Measurements from ENCODE around the gene BAHCC1.
A peak's percentile ranks its signal among the peaks of the same experiment; 100 is the strongest.

Gene BAHCC1

DNA sequence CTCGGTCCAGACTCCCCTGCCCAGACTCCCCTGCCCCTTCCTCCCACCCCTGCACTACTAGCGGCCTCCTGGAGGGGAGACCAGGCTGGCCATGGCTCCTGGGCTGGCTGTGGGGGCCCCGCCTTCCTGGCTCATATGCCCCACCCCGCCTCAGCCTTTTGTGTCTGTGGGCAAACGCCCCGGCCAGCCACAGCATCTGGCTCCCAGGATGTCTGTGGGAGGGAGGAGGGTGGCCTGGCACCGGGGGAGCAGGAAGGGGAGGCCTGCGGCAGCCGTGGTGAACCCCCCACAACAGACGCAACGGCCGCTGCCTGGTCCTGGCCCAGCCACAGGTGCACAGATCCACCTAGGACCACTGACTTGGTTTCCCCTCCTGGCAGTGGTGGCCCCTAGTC is 32.9 kb downstream of the BAHCC1 start:
- DNase-seq: no peak

DNA sequence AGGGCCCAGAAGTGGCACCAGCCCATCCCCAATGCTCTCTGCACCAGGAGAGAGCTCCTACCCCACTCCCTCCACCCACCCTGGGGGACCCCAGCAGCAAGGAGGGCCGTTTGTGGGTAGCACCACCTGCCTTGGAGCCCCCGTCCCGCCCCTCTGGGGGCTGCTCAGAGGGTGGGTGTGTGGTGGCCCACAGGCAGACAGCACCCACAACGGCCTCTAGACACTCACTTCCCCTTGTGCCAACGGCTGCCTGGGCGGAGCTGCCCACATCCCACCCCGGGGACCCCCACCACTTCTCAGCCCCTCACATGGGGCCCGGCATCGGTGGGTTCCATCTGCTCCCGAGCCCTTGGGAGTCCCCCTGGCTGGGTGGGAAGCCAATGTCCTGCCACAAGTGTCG is 33.3 kb downstream of the BAHCC1 start:
- no peak for DNase-seq

DNA sequence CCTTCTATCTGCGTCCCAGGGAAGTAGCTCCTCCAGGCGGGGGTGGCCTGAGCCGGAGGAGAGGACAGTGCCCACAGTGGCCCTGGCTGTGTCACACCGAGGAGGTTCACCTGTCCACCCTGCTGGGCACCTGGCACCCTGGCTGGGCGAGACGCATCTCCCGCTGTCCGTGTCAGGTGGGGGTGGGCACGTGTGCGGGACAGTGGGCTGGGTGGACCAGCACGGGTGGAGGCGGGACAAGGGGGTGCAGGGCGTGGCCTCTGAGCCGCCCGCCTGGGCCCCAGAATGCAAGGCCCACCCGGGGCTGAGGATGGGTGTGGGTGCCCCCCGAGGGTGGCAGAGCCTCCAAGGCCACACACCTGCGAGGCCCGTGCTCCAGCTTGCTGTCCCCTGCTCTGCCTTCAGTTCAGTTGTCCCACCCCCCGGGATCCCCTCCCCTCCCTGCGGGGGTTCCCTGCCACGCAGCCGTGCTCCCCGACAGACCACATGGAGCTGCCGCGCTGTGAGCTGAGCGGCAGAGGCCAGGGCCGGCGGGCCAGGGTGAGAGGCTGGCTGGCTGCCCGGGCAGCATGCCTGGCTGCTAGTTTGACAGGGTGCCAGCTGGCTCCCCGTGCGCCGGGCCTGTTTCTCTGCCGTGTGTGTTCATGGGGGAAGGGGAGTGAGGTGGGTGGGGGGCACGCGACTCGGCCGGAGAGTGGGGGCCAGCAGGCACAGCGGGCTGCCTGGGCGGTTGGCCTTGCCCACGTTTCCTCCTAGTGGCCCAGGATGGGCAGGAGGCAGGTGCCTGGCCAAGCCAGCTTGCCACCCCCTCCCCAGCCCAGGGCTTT is 33.9 kb downstream of the BAHCC1 start:
- DNase-seq: peak; percentile 87

DNA sequence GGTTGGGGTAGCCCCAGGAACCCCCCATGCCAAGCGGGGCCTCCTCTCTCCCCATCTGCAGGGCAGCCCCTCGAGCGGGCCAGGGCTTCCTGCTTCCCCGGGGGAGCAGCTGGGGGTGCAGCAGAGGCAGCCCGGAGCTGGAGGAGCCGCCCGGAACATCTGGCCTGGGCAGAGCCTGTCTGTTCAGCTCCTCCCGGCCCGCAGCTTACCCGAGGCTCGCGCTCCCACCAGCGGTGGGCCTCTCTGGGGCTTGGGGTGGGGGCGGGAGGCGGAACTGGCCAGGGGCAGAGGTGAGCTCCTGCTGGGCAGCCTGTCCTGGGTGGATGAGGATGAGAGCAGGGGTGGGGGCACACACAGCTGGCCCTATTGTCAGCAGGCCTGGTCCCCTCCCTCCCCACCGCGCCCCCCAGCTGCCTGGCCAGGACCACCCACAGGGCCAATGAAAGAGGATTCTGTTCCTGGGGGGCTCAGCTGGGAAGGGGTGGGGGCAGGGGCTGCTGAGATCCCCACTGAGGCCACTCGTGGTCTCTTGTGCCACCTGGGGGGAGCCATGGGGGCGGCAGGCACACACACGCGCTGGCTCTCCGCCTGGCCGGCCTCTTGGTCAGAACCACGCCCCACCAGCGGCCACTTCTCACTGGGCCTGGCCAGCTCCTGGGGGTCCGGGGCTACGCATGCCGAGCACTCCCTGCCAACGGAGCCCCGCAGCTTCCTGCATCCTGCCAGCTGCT is 34.7 kb downstream of the BAHCC1 start:
- peak; percentile 84 for DNase-seq

DNA sequence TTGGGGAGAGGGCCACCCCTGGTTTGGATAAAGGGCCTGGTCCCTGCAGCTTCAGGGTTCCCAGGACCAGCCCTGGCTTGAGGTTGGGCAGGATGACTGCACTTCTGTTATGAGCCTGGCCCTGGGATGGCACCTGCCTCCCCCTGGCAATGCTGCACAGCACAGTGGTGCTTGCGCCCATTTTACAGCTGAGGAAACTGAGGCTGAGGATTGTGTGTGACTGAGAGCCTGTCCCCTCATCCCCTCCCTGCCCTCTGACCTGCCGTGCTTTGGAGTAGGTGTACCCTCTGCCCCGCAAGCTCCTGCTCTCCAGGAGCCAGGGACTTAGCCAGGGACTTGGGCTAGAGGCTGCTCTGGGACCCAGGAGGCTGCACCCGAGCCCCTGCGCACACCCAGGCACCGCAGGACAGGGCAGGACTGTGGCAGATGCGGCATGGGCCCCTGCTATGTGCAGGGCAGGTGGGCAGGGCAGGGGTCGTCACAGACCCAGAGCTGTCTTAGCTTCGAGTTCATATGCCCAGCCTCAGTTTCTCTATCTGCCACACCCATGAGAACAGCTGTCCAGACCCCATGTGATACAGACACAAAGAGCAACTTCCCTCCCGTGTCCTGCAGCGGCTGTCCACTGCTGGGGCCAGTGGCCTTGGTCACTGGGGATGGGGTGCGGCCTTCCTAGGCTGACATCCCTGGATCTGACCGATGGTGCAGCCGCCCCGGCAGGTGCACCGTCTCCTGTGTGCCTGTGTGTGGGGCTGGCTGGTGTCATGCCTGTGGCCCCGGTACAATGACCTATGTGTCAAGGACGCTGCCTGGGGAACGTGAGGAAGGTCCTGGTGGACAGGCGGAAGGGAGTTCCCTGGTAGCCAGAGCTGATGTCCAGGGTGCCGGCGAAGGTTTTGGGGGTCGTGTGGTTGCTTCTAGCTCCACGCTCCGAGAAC is 36.6 kb downstream of the BAHCC1 start:
- no peak for DNase-seq

DNA sequence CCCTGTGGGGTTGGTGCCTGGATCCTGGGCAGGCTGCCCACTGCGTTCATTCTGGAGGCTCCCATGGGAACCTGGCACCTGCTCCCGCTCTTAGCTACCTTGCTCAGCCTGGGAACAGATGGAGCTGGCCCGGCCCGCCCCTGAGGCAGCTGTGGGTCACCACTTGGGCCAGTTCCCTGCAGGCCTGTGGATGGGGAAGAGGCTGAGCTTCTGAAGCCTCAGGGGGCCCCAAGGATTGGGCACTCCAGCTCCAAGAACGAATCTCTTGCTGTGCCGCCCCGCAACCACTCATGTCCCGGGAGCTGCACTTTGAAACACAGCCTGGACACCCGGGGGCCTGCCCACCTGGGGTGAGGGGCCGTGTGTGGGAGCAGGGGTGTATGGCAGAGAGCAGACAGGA is 37.7 kb downstream of the BAHCC1 start:
- peak; percentile 92 for DNase-seq

DNA sequence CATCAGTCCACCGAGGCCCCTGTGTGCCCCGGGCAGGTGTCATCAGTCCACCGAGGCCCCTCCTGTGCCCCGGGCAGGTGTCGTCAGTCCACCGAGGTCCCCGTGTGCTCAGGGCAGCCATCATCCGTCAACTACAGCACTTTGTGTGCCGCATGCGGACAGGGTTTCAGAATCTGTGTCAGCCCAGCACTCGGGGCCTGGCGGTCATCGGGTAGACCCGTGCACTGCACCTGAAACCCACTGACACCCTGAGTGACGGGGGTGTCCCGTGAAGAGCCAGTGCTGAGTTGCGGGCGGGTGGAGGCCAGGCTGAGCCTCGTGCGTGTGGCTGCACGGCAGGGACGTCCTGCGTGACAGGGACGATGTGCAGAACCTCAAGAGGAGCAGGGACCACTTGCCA is 38.4 kb downstream of the BAHCC1 start:
- DNase-seq: no peak

DNA sequence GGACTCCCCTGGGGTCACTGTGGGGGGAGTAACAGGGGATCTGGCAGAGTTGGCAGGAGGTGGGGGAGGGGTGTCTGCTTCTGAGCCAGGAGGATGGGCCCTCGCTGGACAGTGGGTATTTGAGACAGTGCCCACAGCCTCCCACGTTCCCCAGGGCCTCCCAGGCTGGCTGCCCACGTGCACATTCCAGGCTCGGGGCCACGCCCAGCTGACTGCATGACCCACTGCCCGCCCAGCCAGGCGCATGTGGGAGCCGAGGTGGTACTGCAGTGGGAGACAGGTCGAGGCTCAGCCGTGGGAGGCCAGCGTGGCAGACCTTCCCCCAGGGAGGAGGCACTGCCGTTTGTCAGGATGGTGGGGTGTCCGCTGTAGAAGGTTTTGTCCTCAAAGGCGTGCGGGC is 38.8 kb downstream of the BAHCC1 start:
- DNase-seq: no peak

DNA sequence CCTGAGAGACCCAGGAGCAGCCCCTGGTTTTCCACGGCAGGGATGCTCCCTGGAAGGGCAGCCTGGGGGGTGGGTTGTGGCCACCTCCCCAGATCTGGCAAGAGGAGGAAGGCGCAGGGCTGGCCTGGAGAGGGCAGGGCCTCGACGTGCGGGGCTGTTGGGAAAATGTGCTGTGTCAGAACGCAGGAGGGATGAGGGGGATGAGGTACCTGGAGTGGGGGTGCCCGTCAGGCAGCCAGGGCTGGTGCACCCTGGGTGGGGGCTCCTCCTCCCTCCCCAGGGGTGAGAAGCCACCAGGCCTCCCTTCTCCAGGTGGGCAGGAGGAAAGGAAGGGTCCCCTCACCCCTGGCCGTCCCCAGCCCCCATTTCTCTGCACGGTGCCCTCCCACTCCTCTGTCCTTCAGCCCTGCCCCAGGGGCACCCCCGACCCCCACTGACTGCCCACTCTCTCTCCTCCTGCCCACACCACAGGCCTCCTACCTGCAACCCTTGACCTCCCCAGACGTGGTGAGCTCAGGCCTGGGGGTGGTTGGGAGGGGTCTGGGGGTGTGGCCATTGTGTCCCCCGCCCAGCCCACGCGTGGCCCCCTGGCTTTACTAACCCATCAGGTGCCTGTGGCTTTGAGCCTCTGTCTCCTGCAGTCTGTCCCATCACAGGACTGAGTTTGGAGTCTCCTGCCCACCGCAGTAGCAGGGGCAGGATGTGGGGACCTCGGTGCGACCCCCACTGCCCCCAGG is 39.6 kb downstream of the BAHCC1 start:
- no peak for DNase-seq

DNA sequence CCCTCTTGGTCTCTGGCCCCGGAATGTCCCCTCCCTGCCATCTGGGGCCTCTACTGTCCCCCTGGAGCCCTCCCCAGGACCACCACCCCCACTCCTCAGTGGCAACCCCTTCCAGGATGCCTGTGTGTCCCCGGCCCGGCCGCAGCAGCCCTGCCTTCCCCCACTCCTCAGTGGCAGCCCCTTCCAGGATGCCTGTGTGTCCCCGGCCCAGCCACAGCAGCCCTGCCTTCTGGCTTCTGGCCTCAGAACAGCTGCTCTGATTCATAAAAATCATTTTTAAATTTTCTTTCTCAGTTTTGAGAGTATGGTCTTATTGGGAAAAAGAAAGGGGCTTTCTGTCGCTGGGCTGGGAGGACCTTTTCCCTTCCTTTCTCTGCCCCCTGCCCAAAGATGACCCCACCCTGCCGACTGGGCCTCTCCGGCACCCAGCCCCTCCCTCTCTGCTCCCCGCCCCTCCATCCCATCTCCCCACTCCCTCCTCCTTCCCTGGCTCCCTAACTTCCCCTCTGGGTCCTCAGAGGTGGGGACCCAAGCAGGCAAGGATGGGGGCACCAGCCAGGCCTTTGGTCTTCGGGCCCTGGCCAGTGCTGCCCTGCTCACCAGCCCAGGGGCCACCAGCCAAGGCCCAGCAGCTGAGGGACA is 40.5 kb downstream of the BAHCC1 start:
- no peak for DNase-seq

DNA sequence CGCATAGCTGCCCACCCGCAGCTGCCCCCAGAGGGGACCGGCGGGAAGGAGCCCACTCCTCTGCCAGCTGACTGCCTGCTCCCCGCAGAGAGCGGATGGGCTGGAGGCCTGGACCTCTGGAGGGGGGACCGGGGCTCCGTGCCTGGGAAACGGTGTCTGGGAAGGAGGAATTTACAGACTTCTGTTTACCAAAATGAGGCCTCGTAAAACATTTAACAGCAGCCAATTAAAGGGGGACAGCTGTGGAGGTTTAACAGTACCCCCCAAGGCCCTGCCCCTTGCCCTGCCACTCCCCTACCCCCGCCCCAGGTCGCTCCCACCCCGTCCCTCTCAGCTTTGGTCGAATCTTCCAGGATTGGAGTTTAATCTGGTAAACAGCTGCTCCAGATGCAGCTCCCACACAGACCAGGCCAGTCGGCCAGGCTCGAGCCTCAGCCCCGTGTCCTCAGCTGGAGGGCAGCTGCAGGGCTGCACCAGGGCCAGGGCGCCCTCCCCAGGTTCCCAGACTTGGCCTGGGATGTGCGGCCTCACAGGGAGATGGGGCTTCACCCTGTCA is 41.1 kb downstream of the BAHCC1 start:
- DNase-seq: no peak

DNA sequence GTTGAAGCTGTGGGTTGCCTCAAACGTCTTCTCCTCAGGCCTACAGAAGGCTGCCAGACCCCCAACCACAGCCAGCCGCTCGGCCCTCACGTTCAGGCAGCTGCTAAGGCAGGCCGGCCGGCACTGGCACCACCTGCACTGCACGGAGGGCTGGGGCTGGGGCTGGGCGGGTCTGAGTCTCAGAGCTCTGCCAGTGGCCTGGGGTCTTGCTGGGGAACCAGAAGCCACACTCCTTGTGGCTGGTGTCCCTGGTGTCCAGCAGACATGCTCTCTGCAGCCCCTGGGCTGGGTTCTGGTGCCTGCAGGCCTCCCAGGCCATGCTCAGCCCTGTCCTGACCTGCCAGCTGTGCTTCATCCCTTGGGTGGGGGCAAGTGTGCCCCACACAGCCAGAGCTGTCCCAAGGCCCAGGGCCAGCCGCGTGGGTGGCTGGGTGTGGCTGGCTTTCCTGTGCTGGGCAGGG is 42.0 kb downstream of the BAHCC1 start:
- no peak for DNase-seq

DNA sequence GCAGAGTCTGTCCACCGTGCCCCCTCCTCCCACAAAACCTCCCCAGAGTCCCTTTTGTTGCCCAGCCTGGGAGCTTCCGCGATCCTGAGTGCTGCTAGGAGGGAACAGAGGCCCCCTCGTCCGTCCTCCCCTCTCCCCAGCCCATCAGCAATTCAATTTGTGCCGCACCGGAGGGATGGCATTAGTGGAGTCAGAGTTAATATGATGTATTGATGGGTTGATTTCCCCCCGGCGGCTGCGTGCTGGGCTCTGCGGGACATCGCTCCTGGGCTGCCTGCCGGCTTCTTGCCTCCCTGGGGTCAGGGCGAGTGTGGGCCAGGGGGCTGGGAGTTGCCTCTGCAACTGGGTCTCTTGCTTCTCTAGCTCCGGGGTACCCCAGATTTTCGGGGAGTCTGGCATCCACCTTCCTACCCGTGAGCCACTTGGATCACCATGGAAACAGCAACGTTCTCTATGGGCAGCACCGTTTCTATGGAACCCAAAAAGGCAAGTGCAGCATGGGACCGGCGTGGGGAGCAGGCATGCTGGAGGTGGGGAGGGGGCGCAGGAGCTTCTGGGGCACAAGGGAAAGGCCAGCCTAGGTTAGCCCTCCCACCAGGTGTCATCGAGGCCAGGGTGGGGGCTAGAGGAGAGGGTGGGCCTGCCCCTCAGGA is 42.9 kb downstream of the BAHCC1 start:
- no peak for DNase-seq

DNA sequence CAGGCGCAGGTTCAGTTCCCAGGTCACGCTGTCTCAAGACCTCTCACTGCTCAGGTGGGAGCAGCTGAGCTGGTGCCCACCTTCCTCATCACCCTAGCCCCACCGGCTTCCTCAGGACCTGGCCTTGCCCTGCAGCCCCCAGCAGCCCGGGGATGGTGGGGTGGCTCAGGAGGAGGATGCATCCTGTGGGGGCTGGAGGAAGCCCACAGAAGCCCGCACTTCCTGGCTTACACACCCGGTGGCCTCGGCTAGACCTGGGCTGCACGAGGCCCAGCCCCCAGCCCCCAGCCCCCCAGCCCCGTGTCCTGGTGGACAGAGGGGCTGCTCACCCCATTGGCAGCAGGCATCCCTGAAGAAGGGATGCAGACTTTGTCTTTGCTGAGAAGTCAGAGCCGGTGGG is 43.4 kb downstream of the BAHCC1 start:
- DNase-seq: no peak

DNA sequence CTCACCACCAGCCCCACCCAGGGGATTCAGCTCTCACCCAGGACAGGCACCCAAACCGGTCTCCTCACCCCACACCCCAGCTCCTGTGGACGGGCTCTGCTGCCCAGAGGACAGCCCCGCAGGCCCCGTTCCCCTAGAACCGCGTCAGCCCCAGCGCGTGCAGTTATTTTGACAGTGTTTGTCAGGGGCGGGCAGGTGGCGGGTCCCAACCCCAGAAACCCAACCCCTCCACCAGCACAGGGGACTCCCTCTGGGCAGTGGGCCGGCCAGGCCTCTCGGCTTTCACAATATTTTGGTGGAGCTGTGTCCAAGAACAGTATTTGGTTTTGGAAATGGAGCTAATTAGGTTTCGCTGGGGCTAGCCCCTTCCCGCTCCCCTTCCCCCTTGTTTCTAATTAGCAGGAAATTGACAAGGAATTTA is 44.8 kb downstream of the BAHCC1 start:
- DNase-seq: no peak

DNA sequence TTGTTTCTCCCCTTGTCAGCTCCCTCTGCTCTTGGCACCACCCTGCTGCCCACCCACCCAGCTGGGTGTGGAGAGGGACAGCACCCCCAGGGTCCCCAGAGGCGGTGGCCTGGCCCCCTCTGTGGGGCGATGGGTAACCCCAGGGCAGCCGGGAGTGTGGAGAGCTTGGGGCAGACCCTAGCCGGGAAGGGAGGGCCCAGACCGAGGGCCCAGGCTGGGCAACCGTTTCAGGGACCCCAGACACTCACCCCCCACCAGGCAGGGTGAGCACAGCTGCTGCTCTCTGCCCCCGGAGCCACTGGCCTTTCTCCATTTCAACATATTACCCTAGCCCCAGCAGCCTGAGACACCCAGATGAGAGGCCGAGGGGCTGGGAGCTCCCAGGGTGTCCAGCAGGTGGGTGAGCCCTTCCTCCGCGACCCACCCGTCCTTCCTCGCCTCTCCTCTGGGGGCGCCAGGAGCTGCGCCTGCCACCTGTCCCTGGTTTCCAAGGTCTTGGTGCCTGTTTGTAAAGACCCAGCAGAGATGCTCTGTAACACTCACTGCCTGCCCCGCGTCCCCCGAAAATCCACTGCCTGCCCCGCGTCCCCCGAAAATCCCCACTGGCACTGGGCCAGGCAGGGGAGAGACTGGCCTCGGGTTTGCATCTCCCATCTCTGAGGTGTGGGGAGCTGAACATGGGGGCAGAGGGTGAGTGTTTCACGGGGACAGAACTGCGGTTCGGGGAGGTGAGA is 45.4 kb downstream of the BAHCC1 start:
- DNase-seq: peak; percentile 37

DNA sequence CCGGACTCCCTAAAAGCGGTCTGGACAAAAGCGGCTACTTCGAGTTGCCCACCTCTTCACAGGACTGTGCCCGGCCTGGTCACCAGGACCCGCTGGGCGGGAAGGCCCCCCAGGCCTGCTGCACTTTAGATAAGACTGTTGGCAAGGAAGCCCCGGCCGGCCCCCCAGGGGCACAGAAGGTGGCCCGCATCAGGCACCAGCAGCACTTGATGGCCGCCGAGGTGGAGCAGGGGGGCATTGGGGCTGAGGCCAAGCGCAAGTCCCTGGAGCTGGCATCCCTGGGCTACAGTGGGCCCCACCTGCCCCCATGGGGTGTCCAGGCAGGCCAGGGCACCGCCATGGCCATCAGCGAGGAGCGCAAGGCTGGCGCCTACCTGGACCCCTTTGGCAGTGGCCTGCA is 47.5 kb downstream of the BAHCC1 start:
- DNase-seq: no peak

DNA sequence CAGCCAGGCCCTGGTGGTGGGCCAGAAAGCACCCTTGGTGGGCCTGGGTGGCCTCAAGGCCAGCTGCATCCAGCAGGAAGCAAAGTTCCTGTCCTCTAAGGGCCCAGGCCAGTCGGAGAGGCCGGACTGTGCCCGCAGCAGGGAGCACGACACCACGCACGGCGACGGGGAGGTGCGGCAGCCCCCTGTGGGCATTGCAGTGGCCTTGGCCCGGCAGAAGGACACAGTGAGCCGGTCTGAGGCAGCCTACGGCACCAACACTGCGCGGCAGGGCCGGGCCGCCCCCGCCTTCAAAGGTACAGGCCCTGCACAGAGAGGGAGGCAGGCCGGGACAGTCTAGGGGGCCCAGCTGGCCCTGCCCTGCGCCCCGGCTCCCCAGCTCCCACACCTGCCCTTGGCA is 48.0 kb downstream of the BAHCC1 start:
- no peak for DNase-seq

DNA sequence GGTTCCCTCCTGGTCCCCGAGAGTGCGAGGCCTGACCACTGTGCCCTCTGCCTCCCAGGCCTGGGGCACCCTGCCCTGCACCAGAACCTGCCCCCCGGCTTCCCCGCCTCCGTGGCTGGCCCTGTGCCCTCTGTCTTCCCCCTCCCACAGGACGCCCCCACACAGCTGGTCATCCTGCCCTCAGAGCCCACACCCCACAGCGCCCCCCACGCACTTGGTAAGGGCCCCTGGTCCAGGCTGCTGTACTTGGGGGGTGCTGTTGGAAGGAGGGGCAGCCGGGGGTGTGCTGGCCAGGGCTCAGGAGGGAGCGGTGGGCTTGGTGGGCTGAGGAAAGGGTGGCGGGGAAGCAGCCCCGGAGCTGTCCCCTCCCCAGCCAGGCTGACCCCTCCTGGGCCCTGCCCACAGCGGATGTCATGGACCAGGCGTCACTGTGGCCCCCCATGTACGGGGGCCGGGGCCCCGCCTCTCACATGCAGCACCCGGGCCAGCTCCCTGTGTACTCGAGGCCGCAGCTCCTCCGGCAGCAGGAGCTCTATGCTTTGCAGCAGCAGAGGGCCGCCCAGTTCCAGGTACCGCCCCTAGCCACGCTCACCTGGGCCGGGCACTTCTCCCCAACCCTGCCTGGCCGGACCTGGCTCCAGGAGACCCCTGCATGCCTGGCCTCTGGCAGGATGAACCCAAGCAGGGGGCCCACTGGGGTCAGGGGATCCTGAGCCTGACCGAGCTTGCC is 49.5 kb downstream of the BAHCC1 start:
- DNase-seq: no peak
